ENCODE data around the gene MLF2. TPM values are rescaled to one million over a fixed set of nuclear protein-coding genes. Genes with fewer than 3 reads are reported as not detected.

The MLF2 gene
- total and polyA plus RNA-seq, 2 of the 13 experiments (the other 11 are each of a cell fraction or from before 2014, with no cell fraction given) = 88.1 to 167 TPM

GRCh38 chr12:6774499-6775062, 21.6 kb upstream of the MLF2 start:
- in situ Hi-C loops (cut with HindIII; ENCODE audit: extremely low pct_ligation_motif_present, low pct_unique_long_range_greater_than_20kb) (no loop called here), intact Hi-C loops (cut with micrococcal nuclease; ENCODE audit: unreplicated experiment) (no loop called here)
- TF ChIP-seq ADNP (CRISPR knock-in tag; IDR thresholded peaks at IDR 0.05) (no peak), KDM5B (CRISPR knock-in tag; IDR thresholded peaks at IDR 0.05; ENCODE audit: borderline replicate concordance) (0 out of 2 replicates have a peak, but pooled peaks have one; percentile 36), NONO (IDR thresholded peaks at IDR 0.05) (no peak), NONO (CRISPR knock-in tag; conservative IDR thresholded peaks at IDR 0.05) (no peak), ELF3 (CRISPR knock-in tag; IDR thresholded peaks at IDR 0.05) (no peak)
- TF ChIP-seq, protein P1, sequence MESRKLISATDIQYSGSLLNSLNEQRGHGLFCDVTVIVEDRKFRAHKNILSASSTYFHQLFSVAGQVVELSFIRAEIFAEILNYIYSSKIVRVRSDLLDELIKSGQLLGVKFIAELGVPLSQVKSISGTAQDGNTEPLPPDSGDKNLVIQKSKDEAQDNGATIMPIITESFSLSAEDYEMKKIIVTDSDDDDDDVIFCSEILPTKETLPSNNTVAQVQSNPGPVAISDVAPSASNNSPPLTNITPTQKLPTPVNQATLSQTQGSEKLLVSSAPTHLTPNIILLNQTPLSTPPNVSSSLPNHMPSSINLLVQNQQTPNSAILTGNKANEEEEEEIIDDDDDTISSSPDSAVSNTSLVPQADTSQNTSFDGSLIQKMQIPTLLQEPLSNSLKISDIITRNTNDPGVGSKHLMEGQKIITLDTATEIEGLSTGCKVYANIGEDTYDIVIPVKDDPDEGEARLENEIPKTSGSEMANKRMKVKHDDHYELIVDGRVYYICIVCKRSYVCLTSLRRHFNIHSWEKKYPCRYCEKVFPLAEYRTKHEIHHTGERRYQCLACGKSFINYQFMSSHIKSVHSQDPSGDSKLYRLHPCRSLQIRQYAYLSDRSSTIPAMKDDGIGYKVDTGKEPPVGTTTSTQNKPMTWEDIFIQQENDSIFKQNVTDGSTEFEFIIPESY (CRISPR knock-in tag; IDR thresholded peaks at IDR 0.05) = peak; percentile 42; the same call in 1 of the 2 replicates
- Histone ChIP-seq H3K79me2 (ENCODE audit: insufficient read depth, low read length) (no peaks in the 10 kb centered on the region), H4K20me1 (ENCODE audit: insufficient read depth, low read length) (no peaks in the 10 kb centered on the region), H3K27ac (ENCODE audit: extremely low read length, insufficient read depth, low read length) (no peak overlapping the region), H2AFZ (ENCODE audit: low read length) (no peak overlapping the region), H3K9ac (ENCODE audit: insufficient read depth, low read depth, low read length) (no peak overlapping the region), H3K36me3 (replicated peaks in 1 of 2; ENCODE audit: control insufficient read depth in 1 of 2, insufficient read depth in 2 of 2, low read length in 2 of 2) (peaks cover 0 to 9% of the 10 kb centered on the region in 2 experiments; a peak in 1 of 5 replicates), H3K4me2 (ENCODE audit: low read depth, low read length) (0 out of 2 replicates have a peak overlapping the region, but pooled peaks have one; percentile 52), H3K9me3 (ENCODE audit: low read length) (no peaks in the 10 kb centered on the region), H3K4me1 (ENCODE audit: insufficient read depth, low read length) (peaks cover 84% of the 10 kb centered on the region), H3K27me3 (ENCODE audit: control insufficient read depth in 1 of 2, insufficient read depth in 2 of 2, low read length in 2 of 2) (no peaks in the 10 kb centered on the region; a peak in 1 of 5 replicates), H3K4me3 (replicated peaks in 1 of 3; ENCODE audit: insufficient read depth in 1 of 3, low read depth in 2 of 3, low read length in 3 of 3) (no peak overlapping the region)
- 90% methylated on average over 15 of the region's 15 CpGs for WGBS (ENCODE audit: low lambda C conversion rate)
- DNase-seq (ENCODE audit: low spot score) (no peak), ATAC-seq (no peak), FAIRE-seq (no peak)
- BruUV-seq (replicated peaks) = no TSS peak
- POLR2A ChIA-PET = interaction anchor here (3.2 to 5.5 kb wide), 2 partner anchors 8 to 21 kb away, joined by 17 to 59 read pairs; partner anchors contain the start of genes MLF2 and PTMS
- CTCF ChIA-PET (ENCODE audit: low intra/inter-chr PET ratio, low total read pairs) = no interaction called here
